GM11168 (cell line): Measurements from ENCODE around the gene TUBB3.
"Not testable (repeated sequence)": the region's sequence is repeated elsewhere in the genome, so short reads cannot be mapped to it uniquely, and the experiment has no call there.

Experiments used
- in situ Hi-C: fragments of 300-500 bp; cut with MboI; formaldehyde crosslinking; loops from one replicate; pipeline ENCODE4 v1.12.0; 2022; ENCODE audit warnings: low sequenced_read_pairs; ENCODE audit not compliant: unreplicated experiment

Gene TUBB3

DNA sequence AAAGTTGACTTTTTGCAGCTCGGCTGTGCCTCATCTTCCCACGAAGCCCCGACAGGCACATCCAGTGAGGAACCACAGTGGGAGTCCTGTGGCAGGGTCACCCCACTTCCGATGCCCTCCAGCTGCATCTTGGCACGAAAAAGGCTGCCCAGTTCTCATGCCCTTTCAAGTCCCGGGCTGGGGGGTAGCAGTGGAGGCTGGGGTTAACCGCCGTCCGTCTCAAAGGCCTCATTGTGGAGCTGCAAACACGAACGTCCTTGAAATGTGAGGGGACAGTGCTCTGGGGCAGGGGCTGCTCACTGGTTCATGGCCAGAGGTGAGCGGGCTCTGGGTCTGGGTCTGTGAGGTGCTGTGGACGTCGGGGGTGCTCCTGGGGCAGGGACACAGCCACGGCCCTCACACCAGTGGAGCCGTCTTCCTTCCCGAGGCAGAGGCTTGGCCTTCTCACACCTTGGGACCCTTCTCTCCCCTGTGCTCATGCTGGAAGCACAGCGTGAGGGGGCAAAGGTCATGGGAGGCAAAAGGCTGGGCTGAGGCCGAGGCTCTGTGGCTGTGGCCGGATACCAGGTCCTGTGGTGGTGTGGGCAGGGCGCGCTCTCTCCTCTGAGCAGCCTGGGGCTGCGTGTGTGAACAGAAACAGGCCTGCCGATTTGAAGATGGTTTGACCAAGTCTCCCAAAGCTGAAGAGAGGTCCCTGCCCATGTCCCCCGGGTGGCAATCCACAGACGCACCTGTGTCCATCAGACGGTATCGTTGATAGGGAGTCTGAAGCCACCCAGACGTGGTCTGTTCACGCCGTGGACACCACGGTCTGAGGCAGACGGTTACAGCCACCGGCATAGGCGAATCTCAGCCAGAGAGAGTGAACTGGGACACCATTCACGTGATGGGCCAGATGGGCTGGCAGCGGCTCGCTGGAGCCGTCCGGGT lies 7.6 kb upstream of the TUBB3 start:
- in situ Hi-C loops, result no loop called here

GRCh38 chr16:89917773-89918452 lies 5.2 kb upstream of the TUBB3 start:
- in situ Hi-C loops, result no loop called here

GRCh38 chr16:89918453-89919347 lies 4.4 kb upstream of the TUBB3 start, which contains the start of gene MC1R:
Gene MC1R (plus strand): TSS chr16:89918862. CDS start chr16:89919259, 397 bp downstream.
- in situ Hi-C loops, result no loop called here

DNA sequence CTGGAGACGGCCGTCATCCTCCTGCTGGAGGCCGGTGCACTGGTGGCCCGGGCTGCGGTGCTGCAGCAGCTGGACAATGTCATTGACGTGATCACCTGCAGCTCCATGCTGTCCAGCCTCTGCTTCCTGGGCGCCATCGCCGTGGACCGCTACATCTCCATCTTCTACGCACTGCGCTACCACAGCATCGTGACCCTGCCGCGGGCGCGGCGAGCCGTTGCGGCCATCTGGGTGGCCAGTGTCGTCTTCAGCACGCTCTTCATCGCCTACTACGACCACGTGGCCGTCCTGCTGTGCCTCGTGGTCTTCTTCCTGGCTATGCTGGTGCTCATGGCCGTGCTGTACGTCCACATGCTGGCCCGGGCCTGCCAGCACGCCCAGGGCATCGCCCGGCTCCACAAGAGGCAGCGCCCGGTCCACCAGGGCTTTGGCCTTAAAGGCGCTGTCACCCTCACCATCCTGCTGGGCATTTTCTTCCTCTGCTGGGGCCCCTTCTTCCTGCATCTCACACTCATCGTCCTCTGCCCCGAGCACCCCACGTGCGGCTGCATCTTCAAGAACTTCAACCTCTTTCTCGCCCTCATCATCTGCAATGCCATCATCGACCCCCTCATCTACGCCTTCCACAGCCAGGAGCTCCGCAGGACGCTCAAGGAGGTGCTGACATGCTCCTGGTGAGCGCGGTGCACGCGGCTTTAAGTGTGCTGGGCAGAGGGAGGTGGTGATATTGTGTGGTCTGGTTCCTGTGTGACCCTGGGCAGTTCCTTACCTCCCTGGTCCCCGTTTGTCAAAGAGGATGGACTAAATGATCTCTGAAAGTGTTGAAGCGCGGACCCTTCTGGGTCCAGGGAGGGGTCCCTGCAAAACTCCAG lies 3.4 kb upstream of the TUBB3 start:
- in situ Hi-C loops, result no loop called here

DNA sequence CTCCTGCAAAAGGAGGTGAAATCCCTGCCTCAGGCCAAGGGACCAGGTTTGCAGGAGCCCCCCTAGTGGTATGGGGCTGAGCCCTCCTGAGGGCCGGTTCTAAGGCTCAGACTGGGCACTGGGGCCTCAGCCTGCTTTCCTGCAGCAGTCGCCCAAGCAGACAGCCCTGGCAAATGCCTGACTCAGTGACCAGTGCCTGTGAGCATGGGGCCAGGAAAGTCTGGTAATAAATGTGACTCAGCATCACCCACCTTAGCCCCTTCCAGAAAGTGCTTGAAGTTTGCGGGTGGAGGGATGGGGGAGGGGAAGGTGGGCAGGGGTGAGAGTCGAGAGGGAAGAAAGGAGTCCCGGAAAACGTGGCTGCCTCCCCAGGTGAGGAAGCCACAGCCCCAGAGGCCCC lies 2.4 kb upstream of the TUBB3 start:
- in situ Hi-C loops, result no loop called here

DNA sequence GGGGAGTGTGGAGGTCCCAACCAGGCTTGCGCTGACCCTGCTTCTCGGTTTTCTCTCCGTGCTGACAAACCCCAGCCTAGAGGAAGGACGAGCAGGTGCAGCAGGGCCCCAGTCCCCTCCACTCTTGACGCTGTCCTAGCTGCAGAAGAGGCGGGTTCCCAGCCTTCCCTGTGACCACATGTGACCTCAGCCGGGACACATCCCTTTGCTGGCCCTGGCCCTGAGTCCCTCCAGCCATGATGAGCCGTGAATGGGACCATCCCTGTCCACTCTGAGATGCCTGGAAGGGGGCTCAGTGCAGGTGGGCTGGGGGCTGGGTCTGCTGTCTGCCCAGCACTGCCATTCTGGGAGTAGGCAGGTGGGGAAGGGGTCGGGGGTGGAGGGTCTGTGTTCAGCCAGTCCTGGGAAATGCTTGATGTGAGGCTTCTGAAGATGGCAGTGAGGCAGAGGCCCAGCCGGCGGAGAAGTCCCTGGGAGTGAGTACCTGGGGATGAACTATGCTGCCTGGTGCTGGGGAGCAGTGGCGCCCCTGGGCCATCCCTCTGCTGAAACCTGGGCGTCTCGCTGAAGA lies 1.9 kb upstream of the TUBB3 start:
- in situ Hi-C loops, result no loop called here

DNA sequence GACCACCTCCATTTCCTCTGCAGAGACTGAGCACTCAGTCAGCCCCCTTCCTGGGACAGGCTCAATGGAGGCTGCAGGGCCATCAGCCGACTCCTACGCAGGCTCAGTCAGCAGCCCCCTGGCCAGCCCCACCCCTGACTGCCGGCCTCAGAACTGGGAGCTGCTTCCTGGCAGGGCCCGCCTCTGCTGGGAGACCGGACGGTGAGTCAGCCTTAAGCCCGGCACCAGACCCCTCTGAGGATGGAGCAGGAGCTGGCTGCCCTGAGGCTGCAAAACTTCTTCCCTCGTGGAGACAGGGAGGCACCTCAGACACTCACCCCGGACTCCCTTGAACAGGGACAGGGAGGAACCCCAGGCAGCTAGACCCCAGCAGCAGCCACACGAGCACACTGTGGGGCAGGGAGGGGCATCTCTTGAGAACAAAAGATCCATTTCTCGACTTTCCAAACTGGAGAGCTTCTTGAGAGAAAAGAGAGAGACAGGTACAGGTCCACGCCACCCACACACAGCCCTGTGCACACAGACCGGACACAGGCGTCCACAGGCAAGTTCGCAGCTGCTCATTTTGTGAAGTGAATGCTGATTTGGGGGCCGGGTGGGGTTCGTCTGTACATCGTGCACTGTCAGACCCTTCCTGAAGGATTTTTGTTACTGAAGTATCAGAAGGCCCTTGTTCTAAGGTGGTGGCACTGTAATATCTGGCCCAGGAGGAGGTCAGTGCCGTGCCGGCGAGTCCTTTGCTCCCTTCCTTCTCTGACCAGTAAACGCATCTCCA lies 1.3 kb upstream of the TUBB3 start:
- in situ Hi-C loops, result no loop called here

DNA sequence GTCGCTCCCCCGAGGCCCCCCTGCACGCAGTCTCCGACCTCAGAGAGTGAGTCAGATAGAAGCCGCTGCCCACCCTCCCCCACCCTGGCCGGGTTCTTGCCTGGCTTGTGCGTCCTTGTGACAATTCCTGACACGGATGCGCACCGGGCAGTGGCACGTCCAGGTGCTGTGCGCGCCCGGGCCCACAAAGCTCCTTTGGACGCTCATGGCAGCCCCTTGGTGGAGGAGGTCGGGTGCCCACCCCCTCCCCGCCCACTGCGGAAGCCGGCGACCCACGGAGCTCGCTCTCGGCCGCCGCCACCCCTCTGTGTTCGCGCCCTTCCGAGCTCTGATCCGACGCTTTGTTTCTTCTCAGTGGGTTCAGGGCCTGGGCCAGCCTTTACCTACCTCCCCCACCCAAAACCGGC lies 662 bp upstream of the TUBB3 start:
- in situ Hi-C loops, result no loop called here

- in situ Hi-C loops, result no loop called here
Measured at GRCh38 chr16:89923640-89924296, 626 bp downstream of the TUBB3 start.

GRCh38 chr16:89924297-89924924 lies 1.3 kb downstream of the TUBB3 start:
- in situ Hi-C loops, result no loop called here

- in situ Hi-C loops, result no loop called here
Measured at GRCh38 chr16:89924925-89925307, 1.8 kb downstream of the TUBB3 start.

GRCh38 chr16:89925596-89926079 lies 2.5 kb downstream of the TUBB3 start:
- in situ Hi-C loops, result no loop called here

- in situ Hi-C loops, result no loop called here
Measured at GRCh38 chr16:89931305-89931896, 8.3 kb downstream of the TUBB3 start.

- in situ Hi-C loops, result no loop called here
Measured at GRCh38 chr16:89931964-89932363, 8.8 kb downstream of the TUBB3 start.

GRCh38 chr16:89934019-89934418 lies 10.9 kb downstream of the TUBB3 start:
- in situ Hi-C loops, result not testable (repeated sequence)

DNA sequence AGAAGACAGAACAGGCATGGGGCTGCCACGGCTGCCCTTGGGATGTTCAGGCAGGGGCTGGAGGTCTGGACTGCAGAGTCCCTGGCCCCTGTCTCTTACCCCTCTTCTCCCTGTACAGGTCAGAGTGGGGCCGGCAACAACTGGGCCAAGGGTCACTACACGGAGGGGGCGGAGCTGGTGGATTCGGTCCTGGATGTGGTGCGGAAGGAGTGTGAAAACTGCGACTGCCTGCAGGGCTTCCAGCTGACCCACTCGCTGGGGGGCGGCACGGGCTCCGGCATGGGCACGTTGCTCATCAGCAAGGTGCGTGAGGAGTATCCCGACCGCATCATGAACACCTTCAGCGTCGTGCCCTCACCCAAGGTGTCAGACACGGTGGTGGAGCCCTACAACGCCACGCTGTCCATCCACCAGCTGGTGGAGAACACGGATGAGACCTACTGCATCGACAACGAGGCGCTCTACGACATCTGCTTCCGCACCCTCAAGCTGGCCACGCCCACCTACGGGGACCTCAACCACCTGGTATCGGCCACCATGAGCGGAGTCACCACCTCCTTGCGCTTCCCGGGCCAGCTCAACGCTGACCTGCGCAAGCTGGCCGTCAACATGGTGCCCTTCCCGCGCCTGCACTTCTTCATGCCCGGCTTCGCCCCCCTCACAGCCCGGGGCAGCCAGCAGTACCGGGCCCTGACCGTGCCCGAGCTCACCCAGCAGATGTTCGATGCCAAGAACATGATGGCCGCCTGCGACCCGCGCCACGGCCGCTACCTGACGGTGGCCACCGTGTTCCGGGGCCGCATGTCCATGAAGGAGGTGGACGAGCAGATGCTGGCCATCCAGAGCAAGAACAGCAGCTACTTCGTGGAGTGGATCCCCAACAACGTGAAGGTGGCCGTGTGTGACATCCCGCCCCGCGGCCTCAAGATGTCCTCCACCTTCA lies 11.7 kb downstream of the TUBB3 start:
- in situ Hi-C loops, result no loop called here
